Measurements from ENCODE around the gene FBN1. TPM values are rescaled to one million over a fixed set of nuclear protein-coding genes. Genes with fewer than 3 reads are reported as not detected.
A peak's percentile ranks its signal among the peaks of the same experiment; 100 is the strongest.

FBN1 gene
- total RNA-seq, 2 donors from 2014 or later, result 57.1 to 84.9 TPM

GRCh38 chr15:48479751-48480150 is 165.8 kb downstream of the FBN1 start:
- TF ChIP-seq CTCF (IDR thresholded peaks at IDR 0.05), result no peak
- H3K9me3 ChIP-seq, result no peaks in the 10 kb centered on the region
- peaks cover 17% of the 10 kb centered on the region for H3K36me3 ChIP-seq
- H3K27ac ChIP-seq, result no peak overlapping the region
- no peak for DNase-seq (ENCODE audit: low spot score)
- H3K27me3 ChIP-seq, result no peaks in the 10 kb centered on the region
- H3K4me1 ChIP-seq, result no peaks in the 10 kb centered on the region
- no peak overlapping the region for H3K4me3 ChIP-seq

GRCh38 chr15:48478581-48478980 is 166.9 kb downstream of the FBN1 start:
- Histone ChIP-seq H3K27me3 (no peaks in the 10 kb centered on the region), H3K36me3 (peaks cover 24% of the 10 kb centered on the region), H3K9me3 (no peaks in the 10 kb centered on the region), H3K4me3 (no peak overlapping the region), H3K4me1 (no peaks in the 10 kb centered on the region), H3K27ac (peak overlapping the region in 1 of 2 donors; percentile 32)
- no peak for TF ChIP-seq CTCF (IDR thresholded peaks at IDR 0.05)
- no peak for DNase-seq (ENCODE audit: low spot score)

- no peak overlapping the region for H3K4me3 ChIP-seq
- no peak for DNase-seq (ENCODE audit: low spot score)
- no peaks in the 10 kb centered on the region for H3K9me3 ChIP-seq
- no peaks in the 10 kb centered on the region for H3K4me1 ChIP-seq
- peak overlapping the region in 1 of 2 donors; percentile 32 for H3K27ac ChIP-seq
- peaks cover 27% of the 10 kb centered on the region for H3K36me3 ChIP-seq
- no peak for TF ChIP-seq CTCF (IDR thresholded peaks at IDR 0.05)
- H3K27me3 ChIP-seq, result no peaks in the 10 kb centered on the region
Observed at GRCh38 chr15:48477795-48478360, 167.6 kb downstream of the FBN1 start.

- H3K4me1 ChIP-seq, result no peaks in the 10 kb centered on the region
- H3K4me3 ChIP-seq, result no peak overlapping the region
- H3K27ac ChIP-seq, result no peak overlapping the region
- no peaks in the 10 kb centered on the region for H3K9me3 ChIP-seq
- TF ChIP-seq CTCF (IDR thresholded peaks at IDR 0.05), result no peak
- DNase-seq (ENCODE audit: low spot score), result no peak
- no peaks in the 10 kb centered on the region for H3K27me3 ChIP-seq
- H3K36me3 ChIP-seq, result peaks cover 40% of the 10 kb centered on the region
Observed at GRCh38 chr15:48475600-48476395, 169.7 kb downstream of the FBN1 start.

GRCh38 chr15:48473667-48474066 is 171.8 kb downstream of the FBN1 start:
- no peaks in the 10 kb centered on the region for H3K27me3 ChIP-seq
- H3K4me1 ChIP-seq, result no peaks in the 10 kb centered on the region
- no peak for TF ChIP-seq CTCF (IDR thresholded peaks at IDR 0.05)
- no peak overlapping the region for H3K4me3 ChIP-seq
- no peaks in the 10 kb centered on the region for H3K9me3 ChIP-seq
- no peak for DNase-seq (ENCODE audit: low spot score)
- H3K36me3 ChIP-seq, result peaks cover 42% of the 10 kb centered on the region
- H3K27ac ChIP-seq, result no peak overlapping the region

All from right atrium auricular region (tissue), 2 donors.